GM12878 (cell line): ENCODE results near the gene ARHGAP26. TPM values are rescaled to one million over a fixed set of nuclear protein-coding genes. Genes with fewer than 3 reads are reported as not detected.

ENCODE experiments used
- ATAC-seq: fragments of 200-7000 bp; cut with Tn5 transposase; 3 replicates; pipeline ENCODE4 v1.9.1; 2020; ENCODE audit warnings: mild to moderate bottlenecking, moderate library complexity
- BruUV-seq: library from RNA; stranded (reverse); fragments of 400-500 nt; replicated peaks from 2 replicates; lab custom pipeline; 2021; lab: Mats Ljungman, UMichigan
- CTCF ChIA-PET: fragments of 300-600 bp; sonication (Branson Sonifier 250); formaldehyde crosslinking; extraction: SDS; loops from one replicate; lab custom pipeline; 2021; ENCODE audit warnings: inconsistent platforms; lab: Yijun Ruan, JAX
- POLR2A ChIA-PET: fragments of 350-600 bp; formaldehyde crosslinking; extraction: SDS; loops from one replicate; lab custom pipeline; 2021; ENCODE audit warnings: inconsistent platforms; lab: Charles Lee
- RAD21 ChIA-PET: fragments of 300-600 bp; sonication (Branson Sonifier 250); formaldehyde crosslinking; loops from one replicate; lab custom pipeline; 2023; ENCODE audit warnings: antibody characterized with exemption; ENCODE audit not compliant: unreplicated experiment; lab: Charles Lee
- SMC1A ChIA-PET: fragments of 300-600 bp; sonication (Branson Sonifier 250); formaldehyde crosslinking; loops from one replicate; lab custom pipeline; 2023; ENCODE audit not compliant: unreplicated experiment, uncharacterized antibody; lab: Charles Lee
- DNase-seq: peaks from one replicate; pipeline ENCODE4 v3.0.0-alpha.2; 2011; ENCODE audit warnings: low read depth, low spot score
- FAIRE-seq: peaks from 3 replicates; lab custom pipeline; 2011; peaks lifted over from hg19 to GRCh38; lab: Jason Lieb, UNC
- H2AFZ ChIP-seq: 2 replicates; pipeline ENCODE4 v1.6.0; 2011; ENCODE audit warnings: low read depth, low read length, control low read depth; ENCODE audit not compliant: control insufficient read depth
- H3K27ac ChIP-seq: 2 replicates; pipeline ENCODE4 v1.5.1; 2011; ENCODE audit warnings: control low read depth; ENCODE audit not compliant: control insufficient read depth, insufficient read depth
- H3K27me3 ChIP-seq, 2 experiments: replicated peaks in 1 of 2; 2 replicates each; pipeline versions ENCODE4 v1.6.0 to v1.6.1; 2011; ENCODE audit warnings: low read length in 1 of 2; ENCODE audit not compliant: control insufficient read depth in 2 of 2, insufficient read depth in 2 of 2
- H3K36me3 ChIP-seq, 2 experiments: 2 replicates each; pipeline ENCODE4 v1.5.1; 2011; ENCODE audit warnings: low read length in 1 of 2; ENCODE audit not compliant: control insufficient read depth in 2 of 2, insufficient read depth in 2 of 2
- H3K4me1 ChIP-seq: 2 replicates; pipeline ENCODE4 v1.6.1; 2011; ENCODE audit warnings: mild to moderate bottlenecking, low read length, moderate library complexity, mixed read lengths; ENCODE audit not compliant: control insufficient read depth, insufficient read depth
- H3K4me2 ChIP-seq: 2 replicates; pipeline ENCODE4 v1.6.0; 2011; ENCODE audit warnings: control low read depth; ENCODE audit not compliant: control insufficient read depth, insufficient read depth
- H3K4me3 ChIP-seq: fragments of 200-600 bp; sonication (generic); 2 replicates; pipeline ENCODE4 v1.5.1; 2016
- H3K79me2 ChIP-seq: 2 replicates; pipeline ENCODE4 v1.6.0; 2011; ENCODE audit warnings: low read length; ENCODE audit not compliant: control insufficient read depth, insufficient read depth
- H3K9ac ChIP-seq: 2 replicates; pipeline ENCODE4 v1.8.0; 2011; ENCODE audit warnings: low read length, control low read depth, mixed read lengths; ENCODE audit not compliant: control insufficient read depth, insufficient read depth
- H3K9me3 ChIP-seq: replicated peaks from 3 replicates; pipeline ENCODE4 v1.5.1; 2011; ENCODE audit warnings: mild to moderate bottlenecking, low read length; ENCODE audit not compliant: control insufficient read depth, insufficient read depth
- H4K20me1 ChIP-seq: 2 replicates; pipeline ENCODE4 v1.6.0; 2011; ENCODE audit not compliant: control insufficient read depth, insufficient read depth
- CHD2 ChIP-seq: IDR thresholded peaks from 2 replicates; pipeline ENCODE4 v1.6.1; 2011; ENCODE audit warnings: low read depth, low read length, improper control_type of control experiment, borderline replicate concordance
- CREM ChIP-seq: IDR thresholded peaks from 2 replicates; pipeline ENCODE4 v1.6.1; 2014; ENCODE audit warnings: antibody characterized with exemption, low read depth
- DPF2 ChIP-seq: fragments of 450-650 bp; IDR thresholded peaks from 2 replicates; pipeline ENCODE4 v1.6.1; 2017; ENCODE audit warnings: mild to moderate bottlenecking
- EP300 ChIP-seq, 2 experiments: fragments of 150-350 bp in 1 of 2; IDR thresholded peaks; 2 replicates each; pipeline ENCODE4 v1.6.1; 2011 to 2012; ENCODE audit warnings: low read depth in 2 of 2, low read length in 2 of 2, borderline replicate concordance in 1 of 2, improper control_type of control experiment in 1 of 2, inconsistent platforms in 1 of 2; ENCODE audit not compliant: control insufficient read depth in 1 of 2
- IKZF2 ChIP-seq, 2 experiments: fragments of 450-650 bp; IDR thresholded peaks; 2 replicates each; pipeline ENCODE4 v1.6.1; 2017; ENCODE audit warnings: mild to moderate bottlenecking in 2 of 2, moderate library complexity in 2 of 2
- MEF2A ChIP-seq: IDR thresholded peaks from 2 replicates; pipeline ENCODE4 v1.6.1; 2011; ENCODE audit warnings: low read depth, mild to moderate bottlenecking, low read length, moderate library complexity; ENCODE audit not compliant: insufficient read depth
- NR2C1 ChIP-seq: fragments of 450-650 bp; IDR thresholded peaks from 2 replicates; pipeline ENCODE4 v1.6.1; 2017; ENCODE audit warnings: antibody characterized with exemption, mild to moderate bottlenecking, moderate library complexity
- SIN3A ChIP-seq: IDR thresholded peaks from 2 replicates; pipeline ENCODE4 v1.6.1; 2012; ENCODE audit warnings: low read depth, low read length, improper control_type of control experiment
- ZBED1 ChIP-seq: IDR thresholded peaks from 2 replicates; pipeline ENCODE4 v1.6.1; 2016; ENCODE audit warnings: borderline replicate concordance
- ZNF622 ChIP-seq: fragments of 450-650 bp; IDR thresholded peaks from 2 replicates; pipeline ENCODE4 v1.6.1; 2017; ENCODE audit warnings: mild to moderate bottlenecking, inconsistent platforms
- WGBS: methylation state at CpG from one replicate; pipeline ENCODE4 v1.1.6; 2016; ENCODE audit warnings: low lambda C conversion rate; ENCODE audit not compliant: insufficient replicate concordance, insufficient coverage; ENCODE audit errors: missing lambda C conversion rate; 5-methylcytosine and 5-hydroxymethylcytosine counted together
- in situ Hi-C: fragments of 300-500 bp; cut with MboI; formaldehyde crosslinking; loops from 9 replicates; pipeline ENCODE4 v1.14.3; 2018; ENCODE audit warnings: mixed read lengths
- intact Hi-C: fragments of 100-400 bp; cut with micrococcal nuclease; formaldehyde crosslinking; loops from one replicate; pipeline ENCODE4 v1.14.2; 2022; ENCODE audit not compliant: unreplicated experiment
- polyA plus RNA-seq, 11 experiments: library from polyadenylated mRNA; depleted of rRNA in 4 of 11; unstranded in 6 of 11; stranded (reverse) in 5 of 11; fragments of >200 nt; fragmentation: Nextera tagmentation in 4 of 11; fragmentation: Illumina TruSeq in 1 of 11; extraction: Ambion mirVana in 4 of 11; extraction: Trizol in 1 of 11; gene quantifications; 1 replicate in 1 of 11; 2 replicates in 10 of 11; pipeline versions ENCODE4 v1.2.1 to v1.2.3, GENCODE V29; 2011 to 2016; ENCODE audit warnings: inconsistent platforms in 2 of 11, missing spikeins in 2 of 11, low read depth in 1 of 11
- total RNA-seq, 4 experiments: library from RNA; depleted of rRNA in 3 of 4; stranded (reverse); fragments of >200 nt in 3 of 4; fragmentation: Illumina TruSeq in 1 of 4; extraction: Trizol in 1 of 4; gene quantifications; 2 replicates each; pipeline versions ENCODE4 v1.2.1 to v1.2.3, GENCODE V29; 2013 to 2021
- TF ChIP-seq, protein P1 (sequence below): fragments of 450-650 bp; IDR thresholded peaks from 2 replicates; pipeline ENCODE4 v1.6.1; 2017; ENCODE audit warnings: mild to moderate bottlenecking, moderate library complexity
- TF ChIP-seq, protein P2 (sequence below): IDR thresholded peaks from 2 replicates; pipeline ENCODE4 v1.6.1; 2012; ENCODE audit warnings: low read depth, low read length, improper control_type of control experiment

Gene ARHGAP26
- total and polyA plus RNA-seq, 10 of the 15 experiments (the other 5 are each of a cell fraction or from before 2014, with no cell fraction given), result 9.4 to 41.5 (median 19.3) TPM

DNA sequence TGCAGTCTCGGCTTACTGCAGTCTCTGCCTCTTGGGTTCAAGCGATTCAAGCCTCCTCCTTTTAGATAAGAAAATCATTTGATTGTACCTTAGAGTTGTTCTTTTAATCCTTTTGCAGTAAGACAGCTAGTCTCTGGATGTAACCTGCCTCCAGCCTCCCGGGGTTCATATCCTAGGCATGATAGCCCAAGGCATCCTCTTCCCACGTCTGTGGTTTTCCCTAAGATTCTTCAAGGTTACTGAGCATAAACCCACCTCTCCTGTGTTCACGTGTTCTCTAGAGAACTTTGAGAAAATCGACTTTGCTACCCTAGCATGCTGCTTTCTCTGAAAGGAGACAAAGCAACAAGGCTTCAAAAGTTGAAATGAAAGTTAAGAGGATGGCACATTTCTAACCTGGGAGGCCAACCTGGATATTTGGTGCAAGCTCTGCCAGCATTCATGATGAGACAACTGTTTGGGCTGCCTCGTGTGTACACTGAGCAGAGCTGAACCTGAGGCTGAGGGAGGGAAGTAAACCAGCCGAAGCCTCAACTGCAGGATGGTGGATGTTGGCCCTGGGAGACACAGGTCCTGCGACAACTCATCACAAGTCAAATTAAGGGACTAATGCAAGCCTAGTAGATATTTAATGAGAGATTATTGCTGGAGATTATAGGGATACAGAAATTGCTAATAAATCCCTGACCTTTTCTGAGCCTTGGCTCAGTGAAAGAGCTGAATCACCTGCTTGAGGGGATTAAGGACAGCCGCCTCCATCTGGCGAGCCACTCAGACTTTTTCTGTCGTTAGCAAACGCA, 261.8 kb downstream of the ARHGAP26 start:
- no TSS peak for BruUV-seq
- FAIRE-seq (no peak), ATAC-seq (no peak), DNase-seq (no peak)
- H3K4me2 ChIP-seq, result no peak overlapping the region
- WGBS, result 89% methylated on average over 13 of the region's 13 CpGs
- peaks cover 11% of the 10 kb centered on the region for H3K79me2 ChIP-seq
- no peak for TF ChIP-seq MEF2A
- no peak for TF ChIP-seq NR2C1
- no peak for TF ChIP-seq CHD2
- no peak for TF ChIP-seq IKZF2 (IDR thresholded peaks at IDR 0.05)
- TF ChIP-seq, protein P1, sequence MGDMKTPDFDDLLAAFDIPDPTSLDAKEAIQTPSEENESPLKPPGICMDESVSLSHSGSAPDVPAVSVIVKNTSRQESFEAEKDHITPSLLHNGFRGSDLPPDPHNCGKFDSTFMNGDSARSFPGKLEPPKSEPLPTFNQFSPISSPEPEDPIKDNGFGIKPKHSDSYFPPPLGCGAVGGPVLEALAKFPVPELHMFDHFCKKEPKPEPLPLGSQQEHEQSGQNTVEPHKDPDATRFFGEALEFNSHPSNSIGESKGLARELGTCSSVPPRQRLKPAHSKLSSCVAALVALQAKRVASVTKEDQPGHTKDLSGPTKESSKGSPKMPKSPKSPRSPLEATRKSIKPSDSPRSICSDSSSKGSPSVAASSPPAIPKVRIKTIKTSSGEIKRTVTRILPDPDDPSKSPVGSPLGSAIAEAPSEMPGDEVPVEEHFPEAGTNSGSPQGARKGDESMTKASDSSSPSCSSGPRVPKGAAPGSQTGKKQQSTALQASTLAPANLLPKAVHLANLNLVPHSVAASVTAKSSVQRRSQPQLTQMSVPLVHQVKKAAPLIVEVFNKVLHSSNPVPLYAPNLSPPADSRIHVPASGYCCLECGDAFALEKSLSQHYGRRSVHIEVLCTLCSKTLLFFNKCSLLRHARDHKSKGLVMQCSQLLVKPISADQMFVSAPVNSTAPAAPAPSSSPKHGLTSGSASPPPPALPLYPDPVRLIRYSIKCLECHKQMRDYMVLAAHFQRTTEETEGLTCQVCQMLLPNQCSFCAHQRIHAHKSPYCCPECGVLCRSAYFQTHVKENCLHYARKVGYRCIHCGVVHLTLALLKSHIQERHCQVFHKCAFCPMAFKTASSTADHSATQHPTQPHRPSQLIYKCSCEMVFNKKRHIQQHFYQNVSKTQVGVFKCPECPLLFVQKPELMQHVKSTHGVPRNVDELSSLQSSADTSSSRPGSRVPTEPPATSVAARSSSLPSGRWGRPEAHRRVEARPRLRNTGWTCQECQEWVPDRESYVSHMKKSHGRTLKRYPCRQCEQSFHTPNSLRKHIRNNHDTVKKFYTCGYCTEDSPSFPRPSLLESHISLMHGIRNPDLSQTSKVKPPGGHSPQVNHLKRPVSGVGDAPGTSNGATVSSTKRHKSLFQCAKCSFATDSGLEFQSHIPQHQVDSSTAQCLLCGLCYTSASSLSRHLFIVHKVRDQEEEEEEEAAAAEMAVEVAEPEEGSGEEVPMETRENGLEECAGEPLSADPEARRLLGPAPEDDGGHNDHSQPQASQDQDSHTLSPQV, result no peak
- TF ChIP-seq SIN3A, result no peak
- TF ChIP-seq EP300 (IDR thresholded peaks at IDR 0.05; ENCODE audit: borderline replicate concordance in 1 of 2, control insufficient read depth in 1 of 2, low read depth in 2 of 2, low read length in 2 of 2), result no peak
- no peak for TF ChIP-seq CREM
- TF ChIP-seq ZNF622, result no peak
- TF ChIP-seq DPF2, result no peak
- TF ChIP-seq, protein P2, sequence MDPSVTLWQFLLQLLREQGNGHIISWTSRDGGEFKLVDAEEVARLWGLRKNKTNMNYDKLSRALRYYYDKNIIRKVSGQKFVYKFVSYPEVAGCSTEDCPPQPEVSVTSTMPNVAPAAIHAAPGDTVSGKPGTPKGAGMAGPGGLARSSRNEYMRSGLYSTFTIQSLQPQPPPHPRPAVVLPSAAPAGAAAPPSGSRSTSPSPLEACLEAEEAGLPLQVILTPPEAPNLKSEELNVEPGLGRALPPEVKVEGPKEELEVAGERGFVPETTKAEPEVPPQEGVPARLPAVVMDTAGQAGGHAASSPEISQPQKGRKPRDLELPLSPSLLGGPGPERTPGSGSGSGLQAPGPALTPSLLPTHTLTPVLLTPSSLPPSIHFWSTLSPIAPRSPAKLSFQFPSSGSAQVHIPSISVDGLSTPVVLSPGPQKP, result no peak
- no peak for TF ChIP-seq ZBED1
- H3K9me3 ChIP-seq, result no peaks in the 10 kb centered on the region; the same call in 2 of the 3 replicates
- H4K20me1 ChIP-seq, result no peaks in the 10 kb centered on the region
- no peaks in the 10 kb centered on the region for H3K36me3 ChIP-seq
- intact Hi-C loops (no loop called here), in situ Hi-C loops (no loop called here)
- ChIA-PET SMC1A (interaction anchor here (1.0 to 24.2 kb wide), 13 partner anchors 8 to 359 kb away, joined by 3 to 441 read pairs (median 5); no protein-coding TSS in a partner anchor), POLR2A (interaction anchor here (0.6 to 2.4 kb wide), 5 partner anchors 8 to 578 kb away, joined by 3 to 7 read pairs (median 6); no protein-coding TSS in a partner anchor), RAD21 (interaction anchor here (0.6 to 17.7 kb wide), 9 partner anchors 8 to 369 kb away, joined by 3 to 337 read pairs (median 4); no protein-coding TSS in a partner anchor), CTCF (interaction anchor here (0.8 to 1.2 kb wide), 4 partner anchors 9 to 21 kb away, joined by 3 to 4 read pairs (median 3); no protein-coding TSS in a partner anchor)
- H3K4me1 ChIP-seq, result peaks cover 8% of the 10 kb centered on the region
- H3K4me3 ChIP-seq, result no peak overlapping the region
- no peak overlapping the region for H3K27ac ChIP-seq
- H2AFZ ChIP-seq, result no peak overlapping the region
- no peaks in the 10 kb centered on the region for H3K27me3 ChIP-seq
- H3K9ac ChIP-seq, result no peak overlapping the region
